Measurements from ENCODE around the gene C1QTNF9. TPM values are rescaled to one million over a fixed set of nuclear protein-coding genes. Genes with fewer than 3 reads are reported as not detected.

Gene C1QTNF9
- total and polyA plus RNA-seq, 7 donors, result 0.25 to 4.6 (median 2.9) TPM

DNA sequence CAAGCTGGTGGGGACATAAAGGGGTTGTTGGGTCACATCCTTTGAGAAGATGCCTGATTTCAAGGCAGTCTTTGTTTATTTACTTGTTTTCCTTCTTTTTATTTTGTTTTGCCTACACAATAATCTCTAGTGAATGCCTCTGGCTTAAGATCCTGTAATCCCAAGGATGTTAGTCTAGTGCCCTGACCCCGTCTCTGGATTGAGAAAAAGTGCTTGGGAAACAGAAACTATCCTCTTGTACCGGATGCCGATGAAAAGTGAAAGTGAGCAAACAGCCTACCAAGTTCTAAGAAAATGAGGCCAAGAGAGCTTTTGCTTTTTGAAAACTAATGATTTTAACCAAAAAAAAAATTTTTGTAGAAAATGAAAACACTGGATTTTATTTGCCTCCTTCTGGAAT lies 42.1 kb upstream of the C1QTNF9 start:
- ATAC-seq, result no peak
- H3K9me3 ChIP-seq, result no peaks in the 10 kb centered on the region
- H3K4me3 ChIP-seq, result peak overlapping the region; percentile 35
- 17 to 42% (median 23%) methylated on average over 3 of the region's 3 CpGs for WGBS, 3 donors
- H3K27me3 ChIP-seq (ENCODE audit: insufficient read depth in 3 of 3, low read length in 2 of 3), result no peaks in the 10 kb centered on the region
- no peak for TF ChIP-seq CTCF (IDR thresholded peaks at IDR 0.05)
- no peak for DNase-seq
- no peaks in the 10 kb centered on the region for H3K36me3 ChIP-seq (ENCODE audit: insufficient read depth in 1 of 2, low read depth in 1 of 2)
- H3K4me1 ChIP-seq, result no peaks in the 10 kb centered on the region
- intact Hi-C loops (cut with DNase I), result no loop called here
- no peak overlapping the region for H3K27ac ChIP-seq

DNA sequence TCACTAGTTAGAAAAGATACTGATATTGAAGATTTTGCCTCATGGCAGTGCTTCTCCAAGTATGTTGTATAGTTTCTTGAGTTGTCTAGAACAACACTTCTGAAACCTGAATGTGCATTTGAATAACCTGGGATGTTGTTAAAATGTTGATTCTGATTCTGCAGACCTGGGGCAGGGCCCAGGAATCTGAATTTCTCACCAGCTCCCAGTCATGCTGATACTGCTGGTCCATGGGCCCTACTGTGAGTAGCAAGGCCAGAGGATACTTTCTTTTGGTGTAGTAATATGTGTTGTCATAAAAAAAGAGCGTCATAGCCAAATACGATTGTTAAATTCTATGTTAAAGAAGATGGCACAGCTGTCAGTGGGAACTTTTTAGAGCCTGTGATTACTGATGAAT lies 41.6 kb upstream of the C1QTNF9 start:
- Histone ChIP-seq H3K4me1 (no peaks in the 10 kb centered on the region), H3K27me3 (ENCODE audit: insufficient read depth in 3 of 3, low read length in 2 of 3) (peaks cover 0 to 3% (median 3%) of the 10 kb centered on the region in 3 donors), H3K9me3 (no peaks in the 10 kb centered on the region), H3K4me3 (peak overlapping the region; percentile 35), H3K27ac (peak overlapping the region; percentile 9), H3K36me3 (ENCODE audit: insufficient read depth in 1 of 2, low read depth in 1 of 2) (no peaks in the 10 kb centered on the region)
- ATAC-seq, result no peak
- intact Hi-C loops (cut with DNase I), result no loop called here
- DNase-seq, result no peak
- 84 to 91% (median 88%) methylated on average over 2 of the region's 2 CpGs for WGBS, 3 donors
- no peak for TF ChIP-seq CTCF (IDR thresholded peaks at IDR 0.05)

GRCh38 chr13:24269821-24270220 lies 39.6 kb upstream of the C1QTNF9 start:
- H3K27me3 ChIP-seq (ENCODE audit: insufficient read depth in 3 of 3, low read length in 2 of 3), result peaks cover 0 to 8% (median 4%) of the 10 kb centered on the region in 3 donors
- no peak for TF ChIP-seq CTCF (IDR thresholded peaks at IDR 0.05)
- intact Hi-C loops (cut with DNase I), result no loop called here
- WGBS, 3 donors, result 93 to 94% (median 94%) methylated on average over 4 of the region's 4 CpGs
- H3K27ac ChIP-seq, result no peak overlapping the region
- no peak overlapping the region for H3K4me3 ChIP-seq
- DNase-seq (no peak), ATAC-seq (no peak)
- no peaks in the 10 kb centered on the region for H3K36me3 ChIP-seq (ENCODE audit: insufficient read depth in 1 of 2, low read depth in 1 of 2)
- no peaks in the 10 kb centered on the region for H3K9me3 ChIP-seq
- H3K4me1 ChIP-seq, result no peaks in the 10 kb centered on the region

GRCh38 chr13:24270639-24271141 lies 38.7 kb upstream of the C1QTNF9 start:
- H3K27ac ChIP-seq, result peak overlapping the region; percentile 68
- peaks cover 0 to 8% (median 4%) of the 10 kb centered on the region in 3 donors for H3K27me3 ChIP-seq (ENCODE audit: insufficient read depth in 3 of 3, low read length in 2 of 3)
- no peak for TF ChIP-seq CTCF (IDR thresholded peaks at IDR 0.05)
- DNase-seq (peak; percentile 62 to 63), ATAC-seq (peak; percentile 47 to 81 (median 74))
- H3K4me1 ChIP-seq, result no peaks in the 10 kb centered on the region
- H3K4me3 ChIP-seq, result peak overlapping the region; percentile 53
- no peaks in the 10 kb centered on the region for H3K36me3 ChIP-seq (ENCODE audit: insufficient read depth in 1 of 2, low read depth in 1 of 2)
- WGBS, 3 donors, result 1 to 2% (median 2%) methylated on average over 10 of the region's 10 CpGs
- no peaks in the 10 kb centered on the region for H3K9me3 ChIP-seq
- intact Hi-C loops (cut with DNase I), result no loop called here

GRCh38 chr13:24271231-24271600 lies 38.2 kb upstream of the C1QTNF9 start:
- 54 to 76% (median 62%) methylated on average over 1 of the region's 1 CpG for WGBS, 3 donors
- no peak for DNase-seq
- ATAC-seq, result no peak
- Histone ChIP-seq H3K9me3 (no peaks in the 10 kb centered on the region), H3K4me1 (no peaks in the 10 kb centered on the region), H3K4me3 (peak overlapping the region; percentile 53), H3K27me3 (ENCODE audit: insufficient read depth in 3 of 3, low read length in 2 of 3) (peaks cover 0 to 8% (median 4%) of the 10 kb centered on the region in 3 donors), H3K27ac (peak overlapping the region; percentile 68), H3K36me3 (ENCODE audit: insufficient read depth in 1 of 2, low read depth in 1 of 2) (no peaks in the 10 kb centered on the region)
- intact Hi-C loops (cut with DNase I), result no loop called here
- TF ChIP-seq CTCF (IDR thresholded peaks at IDR 0.05), result no peak
